Activated T-helper 17 cell treated with anti-CD3 and anti-CD28 coated beads, Interleukin-2, amount 50 U/mL, for 72 hours (primary cell): ENCODE measurements around the gene ANKH. TPM values are rescaled to one million over a fixed set of nuclear protein-coding genes. Genes with fewer than 3 reads are reported as not detected.

Experiments
- total RNA-seq, 2 donors: library from RNA; stranded (reverse); gene quantifications; one replicate each; pipeline ENCODE4 v1.2.3, GENCODE V29; 2022

The ANKH gene
- total RNA-seq, 2 donors from 2014 or later: 101 to 193 TPM

Other genes starting within 250 kb of the ANKH start
- gene OTULIN, start 207.1 kb downstream of the ANKH start, total RNA-seq: 10 to 100 TPM; 67.2 to 73.9 TPM